Measurements from ENCODE around the gene RPTOR. TPM values are rescaled to one million over a fixed set of nuclear protein-coding genes. Genes with fewer than 3 reads are reported as not detected.

Gene RPTOR
- polyA plus RNA-seq, 4 donors = 3.2 to 16.5 (median 10.1) TPM

DNA sequence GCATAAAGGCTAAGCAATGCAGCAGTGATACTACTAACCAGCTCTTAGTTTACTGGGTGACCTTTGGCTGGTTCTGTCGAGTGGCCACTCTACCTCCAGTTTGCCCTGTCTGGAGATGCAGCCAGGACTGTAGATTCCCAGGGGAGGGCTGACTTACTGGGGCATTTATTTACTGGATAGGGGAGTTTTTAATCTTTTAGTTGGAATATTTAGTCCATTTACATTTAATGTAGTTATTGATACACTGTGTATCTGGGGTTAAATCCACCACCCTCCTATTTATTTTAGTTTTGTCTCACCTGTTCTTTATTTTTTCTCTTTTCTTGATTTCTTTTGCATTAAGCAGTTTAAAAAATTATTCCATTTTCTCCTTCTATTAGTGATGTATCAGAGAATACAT lies 112.9 kb downstream of the RPTOR start:
- FAIRE-seq (no peak), DNase-seq (no peak)
- Histone ChIP-seq H3K4me3 (ENCODE audit: low read depth in 1 of 3, low read length in 3 of 3) (no peak overlapping the region), H3K27me3 (ENCODE audit: control insufficient read depth in 3 of 3, insufficient read depth in 3 of 3, low read length in 3 of 3) (no peaks in the 10 kb centered on the region), H3K36me3 (ENCODE audit: control insufficient read depth in 3 of 3, insufficient read depth in 2 of 3, low read depth in 1 of 3, low read length in 3 of 3) (peaks cover 0 to 16% (median 0%) of the 10 kb centered on the region in 3 donors), H3K27ac (ENCODE audit: low read depth in 1 of 3, low read length in 2 of 3) (no peak overlapping the region), H3K9me3 (ENCODE audit: control insufficient read depth in 2 of 2, insufficient read depth in 1 of 2, low read depth in 1 of 2, low read length in 1 of 2) (peaks cover 0 to 27% of the 10 kb centered on the region in 2 donors), H3K4me1 (ENCODE audit: control insufficient read depth in 3 of 3, insufficient read depth in 2 of 3, low read depth in 1 of 3, low read length in 2 of 3) (no peaks in the 10 kb centered on the region)
- WGBS, 3 donors = 64 to 93% (median 84%) methylated on average over 1 of the region's 1 CpG

DNA sequence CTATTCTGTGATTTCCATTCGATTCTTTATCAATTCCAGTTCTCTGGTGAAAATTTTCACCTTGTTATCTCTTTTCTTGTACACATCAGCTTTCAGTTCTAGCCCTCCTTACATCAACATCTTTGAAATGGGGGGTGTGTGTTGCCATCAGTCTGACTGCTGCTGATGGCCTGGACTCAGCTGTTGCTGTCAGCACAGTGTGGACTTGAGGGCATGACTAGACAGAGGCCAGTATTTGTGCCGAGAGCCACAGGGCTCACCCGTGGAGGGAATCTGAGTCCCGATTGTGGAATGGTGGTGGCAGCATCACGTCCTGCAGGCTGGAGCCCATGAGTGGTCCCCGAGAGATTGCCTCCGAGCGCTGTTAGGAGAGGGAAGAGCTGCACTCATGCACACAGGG lies 114.2 kb downstream of the RPTOR start:
- H3K4me1 ChIP-seq (ENCODE audit: control insufficient read depth in 3 of 3, insufficient read depth in 2 of 3, low read depth in 1 of 3, low read length in 2 of 3) = peaks cover 0 to 2% (median 0%) of the 10 kb centered on the region in 3 donors
- H3K27ac ChIP-seq (ENCODE audit: low read depth in 1 of 3, low read length in 2 of 3) = no peak overlapping the region
- H3K36me3 ChIP-seq (ENCODE audit: control insufficient read depth in 3 of 3, insufficient read depth in 2 of 3, low read depth in 1 of 3, low read length in 3 of 3) = peaks cover 0 to 13% (median 0%) of the 10 kb centered on the region in 3 donors
- H3K9me3 ChIP-seq (ENCODE audit: control insufficient read depth in 2 of 2, insufficient read depth in 1 of 2, low read depth in 1 of 2, low read length in 1 of 2) = peaks cover 0 to 27% of the 10 kb centered on the region in 2 donors
- H3K4me3 ChIP-seq (ENCODE audit: low read depth in 1 of 3, low read length in 3 of 3) = no peak overlapping the region
- H3K27me3 ChIP-seq (ENCODE audit: control insufficient read depth in 3 of 3, insufficient read depth in 3 of 3, low read length in 3 of 3) = no peaks in the 10 kb centered on the region
- WGBS, 3 donors = 97 to 98% (median 97%) methylated on average over 8 of the region's 8 CpGs
- FAIRE-seq (no peak), DNase-seq (no peak)

DNA sequence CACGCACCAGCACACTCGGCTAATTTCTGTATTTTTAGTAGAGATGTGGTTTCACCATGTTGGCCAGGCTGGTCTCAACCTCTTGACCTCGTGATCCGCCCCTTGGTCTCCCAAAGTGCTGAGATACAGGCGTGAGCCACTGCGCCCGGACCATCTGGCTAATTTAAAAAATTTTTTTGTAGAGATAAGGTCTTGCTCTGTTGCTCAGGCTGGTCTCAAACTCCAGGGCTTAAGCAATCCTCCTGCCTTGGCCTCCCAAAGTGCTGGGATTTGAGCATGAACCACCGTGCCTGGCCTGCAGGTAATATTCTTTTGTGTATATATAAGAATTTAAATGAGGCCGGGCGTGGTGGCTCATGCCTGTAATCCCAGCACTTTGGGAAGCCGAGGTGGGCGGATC lies 115.0 kb downstream of the RPTOR start:
- 95 to 97% (median 95%) methylated on average over 12 of the region's 12 CpGs for WGBS, 3 donors

DNA sequence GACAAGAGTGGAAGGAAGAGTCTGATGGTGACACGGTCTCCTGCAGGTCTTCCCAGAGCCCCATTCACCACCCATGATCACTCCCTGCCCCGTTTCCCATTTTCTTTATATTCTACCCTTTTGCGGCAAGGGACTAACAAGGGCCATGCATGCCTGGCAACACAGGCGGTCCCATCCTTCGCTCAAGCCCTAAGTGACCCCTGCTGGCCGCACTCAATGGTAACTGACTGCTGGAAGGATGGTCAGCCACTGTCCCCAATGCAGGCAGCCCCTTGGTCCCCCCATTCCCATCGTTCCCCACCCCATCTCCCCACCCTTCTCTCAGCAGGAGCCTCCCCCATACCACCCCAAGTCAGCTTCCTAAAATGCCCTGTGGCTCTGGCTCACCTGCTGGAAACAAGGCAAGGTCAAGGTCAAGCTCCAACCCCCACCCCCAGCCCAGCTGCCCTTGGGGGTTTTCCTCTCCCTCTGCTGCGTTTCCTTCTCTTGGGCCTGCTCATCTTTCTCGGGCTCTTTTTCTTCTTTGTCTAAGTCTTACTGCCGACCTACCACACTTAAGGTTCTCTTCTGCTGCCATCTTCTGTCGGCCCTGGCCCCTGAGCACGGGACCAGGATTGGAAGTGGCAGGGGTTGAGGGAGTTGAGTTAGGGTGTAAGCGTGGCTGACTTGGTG lies 116.0 kb downstream of the RPTOR start:
- H3K4me1 ChIP-seq (ENCODE audit: control insufficient read depth in 3 of 3, insufficient read depth in 2 of 3, low read depth in 1 of 3, low read length in 2 of 3) = peaks cover 0 to 9% (median 4%) of the 10 kb centered on the region in 3 donors
- DNase-seq (no peak), FAIRE-seq (no peak)
- H3K27ac ChIP-seq (ENCODE audit: low read depth in 1 of 3, low read length in 2 of 3) = no peak overlapping the region
- H3K27me3 ChIP-seq (ENCODE audit: control insufficient read depth in 3 of 3, insufficient read depth in 3 of 3, low read length in 3 of 3) = no peaks in the 10 kb centered on the region
- 90 to 95% (median 95%) methylated on average over 13 of the region's 13 CpGs for WGBS, 3 donors
- no peak overlapping the region for H3K4me3 ChIP-seq (ENCODE audit: low read depth in 1 of 3, low read length in 3 of 3)
- H3K36me3 ChIP-seq (ENCODE audit: control insufficient read depth in 3 of 3, insufficient read depth in 2 of 3, low read depth in 1 of 3, low read length in 3 of 3) = peaks cover 0 to 13% (median 0%) of the 10 kb centered on the region in 3 donors
- peaks cover 0 to 14% of the 10 kb centered on the region in 2 donors for H3K9me3 ChIP-seq (ENCODE audit: control insufficient read depth in 2 of 2, insufficient read depth in 1 of 2, low read depth in 1 of 2, low read length in 1 of 2)

More for the DNA sequence above, 115.0 kb downstream of the RPTOR start:
- H3K36me3 ChIP-seq (ENCODE audit: control insufficient read depth in 3 of 3, insufficient read depth in 2 of 3, low read depth in 1 of 3, low read length in 3 of 3) = peaks cover 0 to 13% (median 0%) of the 10 kb centered on the region in 3 donors
- H3K9me3 ChIP-seq (ENCODE audit: control insufficient read depth in 2 of 2, insufficient read depth in 1 of 2, low read depth in 1 of 2, low read length in 1 of 2) = peaks cover 0 to 21% of the 10 kb centered on the region in 2 donors
- no peak overlapping the region for H3K27ac ChIP-seq (ENCODE audit: low read depth in 1 of 3, low read length in 2 of 3)
- H3K4me3 ChIP-seq (ENCODE audit: low read depth in 1 of 3, low read length in 3 of 3) = no peak overlapping the region
- DNase-seq = no peak
- FAIRE-seq = no peak
- peaks cover 0 to 9% (median 4%) of the 10 kb centered on the region in 3 donors for H3K4me1 ChIP-seq (ENCODE audit: control insufficient read depth in 3 of 3, insufficient read depth in 2 of 3, low read depth in 1 of 3, low read length in 2 of 3)
- no peaks in the 10 kb centered on the region for H3K27me3 ChIP-seq (ENCODE audit: control insufficient read depth in 3 of 3, insufficient read depth in 3 of 3, low read length in 3 of 3)

DNA sequence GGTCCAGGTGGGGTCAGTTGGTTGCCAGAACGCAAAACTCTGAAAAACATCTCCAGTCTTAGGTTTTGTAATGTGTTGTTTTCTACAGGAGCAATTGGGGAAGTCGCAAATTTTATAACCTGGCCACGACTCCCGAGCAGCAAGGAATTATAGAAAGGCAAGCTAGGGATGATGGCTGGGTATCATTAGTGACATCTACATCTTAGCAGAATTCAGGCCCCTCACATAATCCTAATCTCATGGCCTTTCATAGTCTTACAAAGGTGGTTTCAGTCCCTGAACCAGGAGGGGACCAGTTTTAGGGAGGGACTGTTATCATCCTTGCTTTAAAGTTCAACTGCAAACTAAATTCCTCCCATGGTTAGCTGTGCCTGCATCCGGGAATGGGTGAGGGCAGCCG lies 117.9 kb downstream of the RPTOR start:
- no peak overlapping the region for H3K4me3 ChIP-seq (ENCODE audit: low read depth in 1 of 3, low read length in 3 of 3)
- no peak for FAIRE-seq
- DNase-seq = no peak

DNA sequence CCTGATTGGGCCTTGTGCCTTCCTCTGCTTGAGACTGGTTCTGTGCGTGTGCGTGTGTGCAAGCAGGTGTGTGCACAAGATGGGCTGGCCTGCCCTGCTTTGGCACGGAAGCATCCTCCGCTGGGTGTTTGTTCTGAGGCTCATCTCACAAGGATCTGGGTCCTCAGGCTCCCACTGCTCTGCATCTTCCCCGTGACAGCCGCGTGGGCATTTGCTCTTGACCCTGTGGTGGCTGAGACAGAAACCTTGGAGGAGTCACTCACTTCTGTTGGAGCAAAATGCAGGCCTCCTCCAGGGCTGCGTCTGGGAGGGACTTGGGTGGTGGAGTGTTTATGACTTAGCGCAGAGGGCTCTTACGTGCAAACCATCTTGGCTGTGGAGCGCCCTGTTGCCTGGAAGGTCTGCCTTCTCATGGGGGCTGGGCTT lies 119.2 kb downstream of the RPTOR start:
- H3K27ac ChIP-seq (ENCODE audit: low read depth in 1 of 3, low read length in 2 of 3) = peak overlapping the region in 1 of 3 donors; percentile 6
- no peak overlapping the region for H3K4me3 ChIP-seq (ENCODE audit: low read depth in 1 of 3, low read length in 3 of 3)
- H3K9me3 ChIP-seq (ENCODE audit: control insufficient read depth in 2 of 2, insufficient read depth in 1 of 2, low read depth in 1 of 2, low read length in 1 of 2) = peaks cover 0 to 2% of the 10 kb centered on the region in 2 donors
- peaks cover 2 to 9% (median 9%) of the 10 kb centered on the region in 3 donors for H3K4me1 ChIP-seq (ENCODE audit: control insufficient read depth in 3 of 3, insufficient read depth in 2 of 3, low read depth in 1 of 3, low read length in 2 of 3)
- H3K36me3 ChIP-seq (ENCODE audit: control insufficient read depth in 3 of 3, insufficient read depth in 2 of 3, low read depth in 1 of 3, low read length in 3 of 3) = peaks cover 0 to 13% (median 0%) of the 10 kb centered on the region in 3 donors
- WGBS, 3 donors = 71 to 82% (median 78%) methylated on average over 11 of the region's 11 CpGs
- FAIRE-seq (no peak), DNase-seq (no peak)
- H3K27me3 ChIP-seq (ENCODE audit: control insufficient read depth in 3 of 3, insufficient read depth in 3 of 3, low read length in 3 of 3) = no peaks in the 10 kb centered on the region

More for the DNA sequence above, 117.9 kb downstream of the RPTOR start:
- no peaks in the 10 kb centered on the region for H3K27me3 ChIP-seq (ENCODE audit: control insufficient read depth in 3 of 3, insufficient read depth in 3 of 3, low read length in 3 of 3)
- H3K27ac ChIP-seq (ENCODE audit: low read depth in 1 of 3, low read length in 2 of 3) = no peak overlapping the region
- 84 to 90% (median 85%) methylated on average over 6 of the region's 6 CpGs for WGBS, 3 donors
- peaks cover 0 to 13% (median 0%) of the 10 kb centered on the region in 3 donors for H3K36me3 ChIP-seq (ENCODE audit: control insufficient read depth in 3 of 3, insufficient read depth in 2 of 3, low read depth in 1 of 3, low read length in 3 of 3)
- peaks cover 2 to 9% (median 9%) of the 10 kb centered on the region in 3 donors for H3K4me1 ChIP-seq (ENCODE audit: control insufficient read depth in 3 of 3, insufficient read depth in 2 of 3, low read depth in 1 of 3, low read length in 2 of 3)
- H3K9me3 ChIP-seq (ENCODE audit: control insufficient read depth in 2 of 2, insufficient read depth in 1 of 2, low read depth in 1 of 2, low read length in 1 of 2) = peaks cover 0 to 3% of the 10 kb centered on the region in 2 donors

DNA sequence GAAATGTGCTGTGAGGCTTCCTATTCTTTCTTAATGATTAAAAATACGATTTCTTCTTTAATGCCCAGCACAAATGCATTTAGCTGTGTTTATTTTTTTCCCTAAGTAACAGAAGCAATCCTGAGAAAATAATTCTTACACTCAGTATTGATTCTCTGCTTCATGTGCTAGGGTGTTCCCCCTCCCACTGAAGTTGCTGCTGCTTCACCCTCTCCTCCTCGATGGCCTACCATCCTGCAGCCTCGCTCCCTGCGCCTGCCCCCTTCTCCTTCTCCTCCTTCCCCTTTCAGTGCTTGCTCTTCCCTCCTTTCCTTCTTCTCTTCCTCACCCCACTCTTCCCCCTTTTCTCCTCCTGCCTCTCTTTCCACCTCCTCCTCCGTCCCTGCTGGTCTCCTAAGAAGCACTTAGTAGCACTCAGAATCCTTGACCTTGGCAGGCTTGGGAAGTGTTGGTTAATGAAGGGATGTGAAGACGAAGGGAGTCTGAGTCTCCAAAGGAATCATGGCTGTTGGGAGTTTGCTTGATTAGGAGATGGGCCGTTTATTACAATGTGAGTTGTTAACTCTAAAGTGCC lies 119.7 kb downstream of the RPTOR start:
- no peak for FAIRE-seq
- Histone ChIP-seq H3K36me3 (ENCODE audit: control insufficient read depth in 3 of 3, insufficient read depth in 2 of 3, low read depth in 1 of 3, low read length in 3 of 3) (peaks cover 0 to 11% (median 0%) of the 10 kb centered on the region in 3 donors), H3K9me3 (ENCODE audit: control insufficient read depth in 2 of 2, insufficient read depth in 1 of 2, low read depth in 1 of 2, low read length in 1 of 2) (no peaks in the 10 kb centered on the region), H3K27ac (ENCODE audit: low read depth in 1 of 3, low read length in 2 of 3) (peak overlapping the region in 2 of 3 donors; percentile 6 to 55), H3K4me3 (ENCODE audit: low read depth in 1 of 3, low read length in 3 of 3) (no peak overlapping the region), H3K4me1 (ENCODE audit: control insufficient read depth in 3 of 3, insufficient read depth in 2 of 3, low read depth in 1 of 3, low read length in 2 of 3) (peaks cover 2 to 9% (median 9%) of the 10 kb centered on the region in 3 donors), H3K27me3 (ENCODE audit: control insufficient read depth in 3 of 3, insufficient read depth in 3 of 3, low read length in 3 of 3) (no peaks in the 10 kb centered on the region)
- DNase-seq = no peak
- 48 to 60% (median 54%) methylated on average over 7 of the region's 7 CpGs for WGBS, 3 donors

DNA sequence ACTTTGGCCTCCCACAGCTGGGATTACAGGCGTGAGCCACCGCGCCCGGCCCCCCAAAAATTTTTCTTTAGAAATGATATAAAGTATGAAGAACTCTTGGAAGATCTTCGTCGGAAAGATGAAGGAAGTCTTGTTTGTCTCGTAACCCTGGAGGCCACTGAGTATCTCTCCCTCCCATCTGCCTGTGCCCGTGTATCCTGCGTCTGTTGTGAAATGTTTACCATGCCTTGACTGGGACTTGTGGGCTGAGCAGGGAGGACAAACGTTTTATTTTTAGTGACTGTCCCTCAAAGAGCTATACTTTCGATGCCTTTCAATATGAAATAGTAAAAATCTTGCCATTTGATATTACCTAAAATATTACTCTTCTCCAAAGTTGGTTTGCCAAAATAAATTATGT lies 121.2 kb downstream of the RPTOR start:
- H3K9me3 ChIP-seq (ENCODE audit: control insufficient read depth in 2 of 2, insufficient read depth in 1 of 2, low read depth in 1 of 2, low read length in 1 of 2) = no peaks in the 10 kb centered on the region
- no peak overlapping the region for H3K4me3 ChIP-seq (ENCODE audit: low read depth in 1 of 3, low read length in 3 of 3)
- WGBS, 3 donors = 88 to 91% (median 88%) methylated on average over 11 of the region's 11 CpGs
- H3K27me3 ChIP-seq (ENCODE audit: control insufficient read depth in 3 of 3, insufficient read depth in 3 of 3, low read length in 3 of 3) = no peaks in the 10 kb centered on the region
- FAIRE-seq (no peak), DNase-seq (no peak)
- H3K36me3 ChIP-seq (ENCODE audit: control insufficient read depth in 3 of 3, insufficient read depth in 2 of 3, low read depth in 1 of 3, low read length in 3 of 3) = peaks cover 0 to 9% (median 0%) of the 10 kb centered on the region in 3 donors
- H3K27ac ChIP-seq (ENCODE audit: low read depth in 1 of 3, low read length in 2 of 3) = no peak overlapping the region
- peaks cover 3 to 9% (median 9%) of the 10 kb centered on the region in 3 donors for H3K4me1 ChIP-seq (ENCODE audit: control insufficient read depth in 3 of 3, insufficient read depth in 2 of 3, low read depth in 1 of 3, low read length in 2 of 3)

Data from small intestine (tissue), 7 donors.